ENCODE results near the gene MTMR8. TPM values are rescaled to one million over a fixed set of nuclear protein-coding genes. Genes with fewer than 3 reads are reported as not detected.

MTMR8 gene
- polyA plus RNA-seq, 1 donor: 1.3 TPM

- no peak for DNase-seq (ENCODE audit: low read depth)
Observed at GRCh38 chrX:64306712-64307111, 88.5 kb downstream of the MTMR8 start.

GRCh38 chrX:64291123-64291522, 104.1 kb downstream of the MTMR8 start:
- DNase-seq (ENCODE audit: low read depth): no peak

GRCh38 chrX:64265265-64265664, 130.0 kb downstream of the MTMR8 start:
- DNase-seq (ENCODE audit: low read depth): no peak

- no peak for DNase-seq (ENCODE audit: low read depth)
Observed at GRCh38 chrX:64230123-64230970, 164.9 kb downstream of the MTMR8 start, which contains the start of gene ASB12. ASB12 (minus strand) TSS chrX:64230607; CDS start chrX:64225650, 4,957 bp downstream.

- no peak for DNase-seq (ENCODE audit: low read depth)
Observed at GRCh38 chrX:64229154-64229553, 166.1 kb downstream of the MTMR8 start.

Other genes starting within 250 kb of the MTMR8 start
- 6.6 TPM for gene AMER1, start 189.7 kb downstream of the MTMR8 start, polyA plus RNA-seq (ENCODE audit: insufficient read length)
- gene ASB12, start 164.8 kb downstream of the MTMR8 start, polyA plus RNA-seq (ENCODE audit: insufficient read length): 33.8 TPM